Uterus (tissue), 2 donors: Measurements from ENCODE around the gene MIDN.

ENCODE experiments used
- CTCF ChIP-seq, 4 experiments: fragments of 200-600 bp in 2 of 4; fragments of 450-650 bp in 2 of 4; sonication (generic) in 2 of 4; IDR thresholded peaks; one replicate each; pipeline ENCODE4 v1.5.1; 2016 to 2019; ENCODE audit warnings: antibody characterized with exemption in 4 of 4, mild to moderate bottlenecking in 2 of 4, moderate library complexity in 1 of 4
- POLR2A ChIP-seq, 2 donors: fragments of 450-650 bp; IDR thresholded peaks; one replicate each; pipeline ENCODE4 v1.6.1; 2016; ENCODE audit warnings: antibody characterized with exemption in 2 of 2, mild to moderate bottlenecking in 1 of 2, moderate library complexity in 1 of 2

- TF ChIP-seq CTCF (IDR thresholded peaks at IDR 0.05) (no peak), POLR2A (IDR thresholded peaks at IDR 0.05) (no peak)
These were observed 43.5 kb downstream of the MIDN start for GRCh38 chr19:1291761-1292418.
